HG03432 (cell line): Measurements from ENCODE around the gene FHIT.
A peak's percentile ranks its signal among the peaks of the same experiment; 100 is the strongest.
"Not testable (repeated sequence)": the region's sequence is repeated elsewhere in the genome, so short reads cannot be mapped to it uniquely, and the experiment has no call there.

Source experiments
- ATAC-seq: cut with Tn5 transposase; IDR thresholded peaks from one replicate; pipeline ENCODE4 v1.9.1; 2021; ENCODE audit warnings: mild to moderate bottlenecking, moderate library complexity; ENCODE audit not compliant: unreplicated experiment

The FHIT gene

DNA sequence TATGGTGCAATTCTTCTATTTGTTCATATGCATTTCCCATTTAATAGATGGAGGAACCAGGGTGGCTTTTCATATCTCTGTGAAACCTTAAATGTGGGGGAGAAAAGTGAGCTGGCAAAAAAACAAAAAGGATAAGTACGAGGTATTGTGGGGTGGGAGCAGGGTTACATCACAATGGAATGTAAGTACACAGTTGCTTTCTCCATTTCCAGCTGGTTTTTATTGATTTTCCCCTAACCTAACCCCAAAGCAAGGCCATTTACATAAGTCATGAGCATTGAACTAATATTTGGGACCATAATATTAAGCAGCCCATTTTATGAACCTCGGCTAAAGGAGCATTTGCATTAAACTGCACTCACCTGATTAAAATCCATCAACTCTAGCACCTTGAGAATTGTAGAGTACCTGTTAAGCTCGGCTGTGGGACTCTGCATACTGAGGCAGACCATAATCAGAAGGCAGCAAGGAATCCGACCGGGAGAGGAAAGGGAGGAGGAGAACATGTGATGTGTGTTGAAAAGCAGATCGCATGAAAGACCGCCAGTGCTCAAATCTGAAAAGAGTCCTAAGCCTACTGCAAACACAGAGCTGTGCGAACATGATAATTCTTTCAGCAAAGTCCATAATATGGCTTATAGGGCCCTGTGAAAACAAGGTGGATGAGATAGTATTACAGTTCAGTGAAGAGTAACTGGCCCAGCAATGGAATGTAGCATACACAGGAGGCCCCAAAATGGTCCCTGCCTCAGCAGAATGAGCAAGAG, 513.4 kb downstream of the FHIT start:
- ATAC-seq, result no peak

DNA sequence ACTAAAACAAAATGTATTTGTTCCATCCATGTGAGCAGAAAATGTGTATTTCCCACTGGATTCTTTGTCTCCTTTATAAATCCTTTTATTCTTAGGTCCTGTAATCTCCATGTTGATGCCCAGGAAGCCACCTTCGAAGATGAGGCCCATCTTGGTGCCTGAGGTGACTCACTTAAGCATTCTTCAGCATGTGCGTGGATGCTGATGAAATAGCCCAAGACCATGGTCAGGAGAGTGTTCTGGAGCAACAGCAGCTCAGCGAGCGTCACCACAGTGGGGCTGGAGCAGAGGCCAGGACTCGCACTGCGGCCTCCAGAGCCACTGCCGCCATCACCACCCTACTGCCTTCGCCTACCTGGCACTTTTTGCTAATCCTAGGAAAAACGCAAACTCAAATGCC, 520.9 kb downstream of the FHIT start:
- no peak for ATAC-seq

- ATAC-seq, result no peak
Measured at GRCh38 chr3:60729056-60729455, 522.2 kb downstream of the FHIT start.

DNA sequence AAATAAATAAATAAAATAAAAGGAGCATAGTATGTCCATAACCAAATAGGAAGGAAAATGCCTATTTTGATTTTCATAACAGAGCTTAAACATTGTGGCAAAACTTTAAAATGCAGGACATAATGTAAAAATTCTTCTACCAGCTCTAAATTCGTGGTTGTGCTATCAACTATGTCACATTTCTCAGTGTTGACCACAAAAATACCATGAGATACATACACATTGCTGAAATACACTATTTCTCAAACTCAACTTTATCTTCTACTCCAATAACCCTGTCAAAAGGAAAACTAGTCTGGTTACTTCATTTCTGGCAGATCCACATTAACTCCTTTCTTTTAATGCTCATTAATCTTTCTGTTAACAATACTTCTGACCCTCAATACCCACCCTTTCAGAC, 523.2 kb downstream of the FHIT start:
- no peak for ATAC-seq

GRCh38 chr3:60720736-60721135, 530.5 kb downstream of the FHIT start:
- ATAC-seq, result no peak

DNA sequence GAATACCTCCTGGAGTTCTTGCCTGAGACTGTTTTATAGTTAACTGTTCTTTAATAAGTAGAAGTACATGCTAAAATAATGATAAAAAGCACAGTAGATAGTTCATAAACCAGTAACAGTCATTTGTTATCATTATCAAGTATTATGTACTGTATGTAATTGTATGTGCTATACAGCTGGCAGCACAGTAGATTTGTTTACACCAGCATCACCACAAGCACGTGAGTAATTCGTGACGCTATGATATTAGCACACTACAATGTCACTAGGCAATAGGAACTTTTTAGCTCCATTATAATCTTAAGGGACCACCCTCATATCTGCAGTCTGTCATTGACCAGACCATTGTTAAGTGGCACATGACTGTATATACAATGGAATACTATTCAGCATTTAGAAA, 534.7 kb downstream of the FHIT start:
- ATAC-seq, result no peak

GRCh38 chr3:60708191-60708975, 542.9 kb downstream of the FHIT start:
- ATAC-seq, result no peak

DNA sequence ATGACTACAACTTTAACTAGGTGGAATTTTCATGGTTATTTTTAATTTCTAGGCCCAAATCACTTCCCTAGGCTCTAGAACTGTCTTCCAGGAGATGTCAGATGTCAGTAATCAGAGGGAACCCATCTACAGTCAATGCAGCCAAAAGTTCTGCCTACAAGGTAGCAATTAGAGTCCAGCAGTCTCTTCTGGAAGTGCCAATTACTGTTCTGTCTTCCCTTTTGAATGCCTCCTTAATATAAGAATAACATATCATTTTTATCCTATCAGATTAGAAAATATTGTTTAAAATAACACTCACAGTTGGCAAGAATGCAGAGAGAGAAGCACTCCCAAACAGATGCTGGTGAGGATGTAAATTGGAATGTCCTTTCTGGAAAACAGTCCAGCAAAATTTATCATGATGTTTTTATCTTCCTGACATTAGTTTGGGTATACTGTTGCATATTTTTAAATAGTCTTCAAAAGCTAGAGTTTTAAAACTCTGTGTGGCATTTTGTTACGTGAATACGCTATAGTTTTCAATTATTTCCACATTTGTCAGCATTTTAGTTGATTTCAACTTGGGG, 543.7 kb downstream of the FHIT start:
- ATAC-seq, result no peak

DNA sequence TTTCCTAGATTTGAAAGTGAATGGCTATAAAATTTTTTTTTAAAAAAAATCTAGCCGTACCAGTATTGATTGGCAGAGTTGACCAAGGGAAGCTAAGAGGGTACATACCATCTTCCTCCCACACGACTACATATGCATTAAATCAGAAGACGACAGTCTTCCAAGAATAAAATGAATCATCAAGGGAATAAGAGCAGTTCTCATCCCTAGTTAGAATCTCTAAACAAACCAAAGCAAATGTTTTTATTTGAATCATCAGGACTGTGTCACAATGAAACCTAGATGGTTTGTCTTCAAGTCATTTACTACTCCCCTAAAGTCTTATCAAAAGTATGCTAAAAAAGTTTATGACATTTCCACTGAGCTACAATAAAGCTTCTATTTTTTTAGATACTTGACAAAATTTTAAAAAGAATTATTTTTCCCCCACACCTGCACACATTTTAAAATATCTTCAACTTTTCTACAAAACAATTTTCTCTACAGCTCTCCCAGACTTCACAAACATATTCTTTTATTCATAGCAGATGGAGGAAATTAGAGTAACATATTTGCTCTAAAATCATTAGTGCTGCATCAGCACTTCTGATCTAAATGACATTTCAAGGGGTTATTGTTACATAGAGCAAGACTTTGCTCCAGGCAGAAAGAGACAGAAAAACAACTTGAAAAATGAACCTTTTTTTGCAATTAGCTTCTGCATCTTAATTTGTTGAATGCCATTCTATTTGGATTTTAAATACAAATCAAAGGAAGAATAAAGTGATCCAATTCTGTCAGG, 547.1 kb downstream of the FHIT start:
- no peak for ATAC-seq

GRCh38 chr3:60703008-60703407, 548.2 kb downstream of the FHIT start:
- no peak for ATAC-seq

DNA sequence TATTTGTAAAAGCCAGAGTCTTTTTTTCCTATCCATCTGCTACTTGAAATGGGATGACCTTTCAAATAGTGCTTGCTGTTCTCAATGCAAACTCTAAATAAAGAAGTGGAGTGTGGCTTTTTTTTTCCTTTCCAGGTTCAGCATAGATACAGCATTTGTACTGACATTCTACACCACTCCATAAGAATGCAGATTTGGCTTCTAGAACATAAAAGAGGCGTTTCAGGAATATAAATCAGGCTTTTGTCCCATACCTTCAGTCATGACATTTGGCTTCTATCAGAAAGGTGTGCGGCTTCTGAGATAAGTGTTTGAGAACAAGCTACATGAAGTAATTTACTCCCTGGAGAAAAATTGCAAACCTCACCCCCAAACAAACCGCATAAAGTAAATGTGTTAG, 553.1 kb downstream of the FHIT start:
- no peak for ATAC-seq

- ATAC-seq, result no peak
Measured at GRCh38 chr3:60697132-60697531, 554.1 kb downstream of the FHIT start.

- ATAC-seq, result no peak
Measured at GRCh38 chr3:60696428-60697125, 554.7 kb downstream of the FHIT start.

DNA sequence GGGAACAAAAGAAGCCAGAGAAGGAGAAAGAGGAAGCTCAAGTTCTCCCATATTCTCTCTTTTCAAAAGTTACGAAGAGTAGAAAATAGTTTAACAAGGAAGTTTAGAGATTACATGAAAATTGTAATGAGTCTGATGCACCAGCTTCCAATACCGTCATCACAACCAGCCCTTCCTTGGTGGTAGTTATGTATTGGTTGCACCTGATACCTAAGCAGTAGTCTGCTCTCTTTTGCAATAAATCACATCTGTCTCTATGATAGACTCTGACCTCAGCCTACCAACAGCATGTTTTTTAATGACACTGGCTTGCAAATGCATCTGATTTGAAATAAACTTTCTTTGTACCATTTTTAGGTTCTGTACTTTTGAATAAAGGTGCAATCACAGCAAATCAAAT, 575.8 kb downstream of the FHIT start:
- no peak for ATAC-seq

- no peak for ATAC-seq
Measured at GRCh38 chr3:60674870-60675269, 576.4 kb downstream of the FHIT start.

DNA sequence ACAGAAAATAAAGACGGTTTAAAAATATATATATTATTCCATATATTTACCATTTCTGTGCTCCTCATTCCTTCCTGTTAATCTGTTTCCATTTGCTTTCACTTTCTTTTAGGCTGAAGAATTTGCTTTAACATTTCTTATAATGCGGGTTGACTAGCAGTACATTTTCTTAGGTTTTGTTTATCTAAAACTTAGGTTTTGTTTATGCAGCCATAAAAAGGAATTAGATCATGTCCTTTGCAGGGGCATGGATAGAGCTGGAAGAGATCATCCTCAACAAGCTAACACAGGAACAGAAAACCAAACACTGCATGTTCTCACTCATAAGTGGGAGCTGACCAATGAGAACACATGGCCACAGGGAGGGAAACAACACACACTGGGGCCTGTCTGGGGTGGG, 578.1 kb downstream of the FHIT start:
- no peak for ATAC-seq

GRCh38 chr3:60672337-60672736, 578.9 kb downstream of the FHIT start:
- ATAC-seq, result not testable (repeated sequence)

- ATAC-seq, result no peak
Measured at GRCh38 chr3:60669636-60670035, 581.6 kb downstream of the FHIT start.

- no peak for ATAC-seq
Measured at GRCh38 chr3:60660026-60660425, 591.2 kb downstream of the FHIT start.

DNA sequence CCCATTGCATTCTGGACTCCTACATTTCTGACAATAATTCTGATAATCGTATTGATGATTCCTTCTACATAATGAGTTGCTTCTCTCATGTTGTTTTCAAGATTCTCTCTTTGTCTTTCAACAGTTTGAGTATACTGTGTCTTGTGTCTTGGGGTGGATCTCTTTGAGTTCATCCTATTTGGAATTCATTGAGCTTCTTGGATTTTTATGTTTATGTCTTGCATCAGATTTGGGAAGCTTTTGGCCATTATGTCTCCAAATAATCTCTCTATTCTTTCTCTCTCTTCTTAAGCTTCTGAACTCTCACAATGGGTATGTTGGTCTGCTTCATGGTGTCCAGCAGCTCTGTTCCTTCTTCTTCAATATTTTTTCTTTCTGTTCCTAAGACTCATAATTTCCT, 592.2 kb downstream of the FHIT start:
- no peak for ATAC-seq

- ATAC-seq, result peak; percentile 95
Measured at GRCh38 chr3:60657972-60658371, 593.3 kb downstream of the FHIT start.
